Stimulated activated CD4-positive, alpha-beta T cell treated with anti-CD3 and anti-CD28 coated beads, TNF-alpha, amount 100 ng/mL, for 48 hours (primary cell): Measurements from ENCODE around the gene MED27.

ENCODE experiments used
- DNase-seq, 3 donors: peaks; one replicate each; pipeline ENCODE4 v3.0.0-alpha.2; 2020; ENCODE audit warnings: low read depth in 3 of 3

MED27 gene, protein sequence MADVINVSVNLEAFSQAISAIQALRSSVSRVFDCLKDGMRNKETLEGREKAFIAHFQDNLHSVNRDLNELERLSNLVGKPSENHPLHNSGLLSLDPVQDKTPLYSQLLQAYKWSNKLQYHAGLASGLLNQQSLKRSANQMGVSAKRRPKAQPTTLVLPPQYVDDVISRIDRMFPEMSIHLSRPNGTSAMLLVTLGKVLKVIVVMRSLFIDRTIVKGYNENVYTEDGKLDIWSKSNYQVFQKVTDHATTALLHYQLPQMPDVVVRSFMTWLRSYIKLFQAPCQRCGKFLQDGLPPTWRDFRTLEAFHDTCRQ

DNA sequence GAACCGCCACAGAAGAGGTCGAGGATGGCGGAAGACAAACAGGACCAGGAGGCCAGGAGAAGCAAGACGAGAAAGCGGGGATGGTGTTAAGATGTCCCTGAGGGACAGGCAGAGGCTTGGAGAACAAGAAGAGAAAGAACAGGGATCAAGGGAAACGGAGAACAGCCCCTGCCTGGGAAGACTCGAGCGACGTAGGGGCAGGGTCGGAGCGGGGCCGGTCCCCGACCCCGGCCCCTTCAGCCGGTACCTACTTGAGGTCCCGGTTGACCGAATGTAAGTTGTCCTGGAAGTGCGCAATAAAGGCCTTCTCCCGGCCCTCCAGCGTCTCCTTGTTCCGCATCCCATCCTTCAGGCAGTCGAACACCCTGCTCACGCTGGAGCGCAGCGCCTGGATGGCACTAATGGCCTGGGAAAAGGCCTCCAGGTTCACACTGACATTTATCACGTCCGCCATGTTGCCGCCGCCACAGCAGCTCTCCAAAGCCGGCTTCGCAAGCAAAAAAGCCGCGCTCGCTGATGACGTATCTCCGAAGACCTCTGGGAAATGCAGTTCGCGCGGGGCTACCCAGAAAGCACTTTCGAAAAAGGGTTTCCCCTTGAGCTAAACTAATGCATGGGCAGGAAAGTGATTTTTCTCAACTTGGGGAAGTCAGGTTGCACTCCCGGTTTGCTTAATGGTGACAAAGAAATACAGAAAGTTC, at the start of gene MED27:
Gene MED27, minus strand, starts transcription at position 477 of the 701 bp plus-strand sequence. Its CDS starts 23 bp downstream, at position 454.
- DNase-seq = peak; percentile 86 to 88 (median 86)

DNA sequence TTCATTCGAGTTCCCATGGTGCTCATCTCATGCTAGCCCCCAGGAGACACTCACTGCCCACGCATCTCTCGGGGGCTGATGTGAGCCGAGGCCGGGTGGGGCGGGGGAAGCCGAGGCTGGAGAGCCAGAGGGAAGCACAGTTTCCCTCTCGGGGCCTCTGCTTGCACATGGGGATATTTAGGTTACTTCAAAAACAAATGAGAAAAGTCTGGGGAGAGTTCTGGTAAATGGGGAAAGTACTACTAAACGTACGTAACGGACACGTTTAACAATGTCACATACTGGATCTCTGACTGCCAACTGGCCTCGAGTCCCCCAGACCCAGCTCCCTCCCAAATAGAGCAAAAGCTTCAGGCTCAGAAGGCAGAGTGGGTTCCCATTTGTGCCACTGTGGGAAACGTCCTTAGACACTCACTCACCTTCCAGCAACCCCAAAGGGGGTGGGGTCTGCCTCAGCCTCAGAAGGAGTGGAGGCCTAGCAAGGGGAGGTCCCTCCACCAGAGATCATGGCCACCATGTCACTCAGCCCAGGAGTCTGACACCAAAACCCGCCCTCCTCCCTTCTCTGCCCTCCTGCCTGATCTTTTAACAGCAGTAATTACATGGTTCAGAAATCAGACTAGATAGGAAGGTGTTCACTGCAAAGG, 48.3 kb upstream of the MED27 start:
- no peak for DNase-seq

DNA sequence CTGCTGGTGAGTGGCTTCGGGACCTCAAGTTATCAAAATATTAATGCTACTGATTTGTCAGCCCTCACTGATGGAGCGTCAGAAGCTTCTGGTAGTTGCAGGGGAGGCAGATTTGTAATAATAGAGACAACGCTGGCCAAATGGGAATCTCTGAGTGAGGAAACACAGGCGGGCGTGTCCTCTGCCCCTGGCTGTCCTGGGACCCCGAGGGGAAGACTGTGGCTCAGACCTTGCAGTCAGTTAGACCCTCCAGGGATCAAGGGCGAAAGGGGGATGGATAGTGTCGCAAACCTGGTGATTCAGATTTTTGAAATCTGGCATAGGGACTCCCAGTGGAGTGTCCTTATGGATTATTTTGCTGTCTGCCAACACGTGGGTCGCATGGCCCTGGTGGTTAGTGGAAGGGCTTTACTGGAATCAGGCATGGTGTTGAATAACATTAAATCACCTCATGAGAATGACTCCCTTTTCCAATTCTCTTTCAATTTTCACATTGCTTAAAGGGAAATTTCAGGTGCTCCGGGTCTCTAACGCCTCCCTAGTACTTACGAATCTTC, 47.1 kb upstream of the MED27 start:
- no peak for DNase-seq

DNA sequence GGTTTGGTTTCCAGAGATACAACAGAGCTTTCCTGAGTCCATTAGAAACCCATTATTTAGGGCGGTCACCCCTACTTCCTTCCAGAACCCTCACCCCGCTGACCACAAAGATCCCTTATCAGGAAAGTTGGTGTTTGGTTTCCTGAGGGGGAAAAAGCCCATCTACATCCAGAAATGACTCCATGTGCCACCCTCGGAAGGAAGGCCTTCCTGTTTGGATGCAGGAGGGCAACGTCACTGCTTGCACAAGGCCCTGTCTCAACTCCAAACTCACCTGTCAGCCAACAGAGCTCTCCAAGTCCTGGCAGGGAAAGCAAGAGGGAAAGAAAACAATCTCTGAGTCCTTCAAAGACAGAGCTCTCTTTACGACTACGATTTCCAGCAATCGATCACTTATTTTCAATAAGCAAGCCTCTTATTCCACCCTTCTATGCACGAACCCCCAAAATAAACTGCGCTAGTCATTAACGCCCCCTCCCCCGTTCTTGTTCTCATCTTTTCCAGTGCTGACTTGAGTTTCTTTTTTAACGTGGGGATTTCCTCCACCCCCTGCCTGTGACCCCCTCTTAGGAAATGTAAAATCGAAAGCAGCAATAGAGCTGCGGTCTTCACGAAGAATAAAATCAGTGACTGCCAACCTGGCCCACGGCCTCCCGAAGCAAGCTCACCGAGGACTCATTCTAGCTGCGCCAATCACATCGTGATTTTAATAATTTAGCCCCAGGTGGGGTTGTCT, 46.4 kb upstream of the MED27 start:
- DNase-seq = no peak

DNA sequence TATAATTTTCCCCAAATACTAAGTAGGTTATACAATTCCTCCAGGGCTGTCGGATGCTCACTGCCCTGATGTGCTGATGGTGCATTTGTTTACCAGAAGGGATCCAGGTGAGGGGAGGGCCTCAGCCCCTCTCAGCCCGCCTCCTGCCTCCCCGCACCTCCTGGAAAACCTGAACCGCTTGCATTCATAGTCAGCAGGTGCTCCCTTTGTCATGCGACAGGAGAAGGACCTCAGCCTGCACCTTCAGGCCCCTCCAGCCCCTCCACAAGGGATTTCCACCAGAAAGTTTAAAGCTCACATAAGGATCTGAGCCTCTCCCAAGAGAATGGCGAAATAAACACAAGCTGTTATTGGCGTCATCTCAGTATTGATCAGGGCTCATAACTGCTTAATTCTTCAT, 45.7 kb upstream of the MED27 start:
- no peak for DNase-seq

DNA sequence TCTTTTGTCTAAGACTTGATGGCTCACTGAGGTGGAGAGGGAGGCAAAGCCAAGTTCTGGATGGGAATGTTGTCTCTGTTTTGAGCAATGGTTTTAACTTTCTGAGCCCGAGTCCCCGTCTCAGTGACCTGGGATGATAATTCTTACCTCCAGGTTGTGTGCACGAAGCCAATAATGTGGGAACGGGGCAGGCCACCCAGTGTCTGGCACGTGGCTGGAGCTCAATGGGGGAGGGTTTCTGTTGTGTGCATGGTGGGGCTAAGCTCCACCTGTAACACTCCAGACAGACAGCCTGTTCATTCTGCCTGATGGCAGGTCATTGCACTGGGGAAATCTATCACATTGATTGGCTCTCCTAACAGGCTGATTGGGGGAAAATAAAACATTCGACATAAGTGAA, 45.1 kb upstream of the MED27 start:
- no peak for DNase-seq

DNA sequence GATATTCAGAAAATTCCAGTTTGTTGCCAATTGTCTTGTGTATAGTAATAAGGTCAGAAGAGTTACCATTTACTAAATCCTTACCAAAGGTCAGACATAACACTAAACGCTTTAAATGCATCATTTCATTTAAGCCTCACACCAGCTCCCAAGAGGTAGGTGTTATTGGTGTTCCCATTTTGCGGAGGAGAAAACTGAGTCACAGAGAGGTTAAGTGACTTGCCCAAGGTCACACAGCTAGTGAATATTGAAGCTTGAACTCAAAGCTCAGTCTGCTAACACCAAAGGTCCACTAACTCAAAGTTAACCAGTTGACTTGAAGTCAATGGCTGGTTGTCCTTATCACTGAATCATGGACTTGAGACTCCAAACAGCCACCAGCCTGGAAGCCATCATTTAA, 41.4 kb upstream of the MED27 start:
- DNase-seq = no peak

DNA sequence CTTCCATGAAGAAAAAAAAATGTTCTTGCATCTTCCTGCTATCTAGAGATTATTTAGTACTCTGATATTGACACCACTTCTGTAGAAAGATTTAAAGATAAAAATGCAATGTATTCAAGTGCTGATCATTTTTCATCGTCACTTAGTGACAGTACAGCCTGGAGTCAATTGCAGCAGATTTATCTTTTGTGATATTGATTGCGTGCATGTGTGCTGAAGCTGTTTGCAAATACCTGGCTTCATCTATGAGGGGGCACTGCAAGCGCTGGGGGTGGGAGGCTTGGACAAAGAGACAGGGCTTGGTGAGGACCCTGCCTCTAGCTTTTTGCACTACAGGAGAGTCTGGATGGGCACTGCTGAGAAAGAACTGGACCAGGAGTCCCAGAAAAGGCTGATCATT, 38.0 kb upstream of the MED27 start:
- no peak for DNase-seq

DNA sequence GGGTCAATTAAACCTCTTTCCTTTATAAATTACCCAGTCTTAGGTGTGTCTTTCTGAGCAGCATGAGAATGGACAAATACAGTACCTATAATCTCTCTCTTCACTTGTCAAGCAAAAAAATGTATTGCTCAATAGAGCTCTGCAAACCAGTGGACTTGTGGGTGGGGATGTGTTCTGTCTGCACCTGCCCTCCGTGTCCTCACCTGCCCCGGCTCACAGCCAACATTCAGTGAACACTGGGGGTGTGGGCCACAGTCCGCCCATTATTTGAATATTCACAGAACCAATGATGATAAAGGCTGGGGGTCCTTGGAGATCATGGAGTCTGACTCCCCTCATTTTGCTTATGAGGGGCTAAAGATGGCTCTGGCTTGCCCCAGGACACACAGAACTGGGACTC, 36.9 kb upstream of the MED27 start:
- no peak for DNase-seq

DNA sequence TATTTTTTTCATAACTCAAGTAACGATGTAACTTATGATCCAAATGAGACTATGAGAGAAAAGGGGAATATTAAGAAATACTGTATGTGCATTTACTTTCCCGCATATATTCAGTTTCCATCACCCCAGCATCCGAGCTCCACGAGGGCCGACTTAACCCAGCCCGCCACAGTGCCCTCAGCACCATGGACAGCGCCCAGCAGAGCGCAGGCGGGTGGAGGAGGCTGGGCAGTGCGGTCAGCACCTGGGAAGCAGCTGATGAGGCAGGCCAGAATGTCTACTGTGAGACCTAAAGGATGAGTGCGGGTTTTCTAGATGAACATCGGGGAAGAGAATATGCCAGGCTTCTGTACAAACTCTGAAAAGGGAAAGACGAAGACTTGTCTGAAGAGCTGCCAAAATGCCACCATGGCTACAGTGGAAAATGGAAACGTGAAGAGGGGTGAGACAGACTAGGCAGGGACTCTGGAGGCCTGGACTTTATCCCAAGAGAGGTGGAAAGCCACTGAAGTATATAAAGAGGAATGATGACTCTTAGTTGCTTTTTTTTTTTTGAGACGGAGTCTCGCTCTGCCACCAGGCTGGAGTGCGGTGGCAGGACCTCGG, 34.5 kb upstream of the MED27 start:
- peak in 2 of 3 donors; percentile 14 to 26 for DNase-seq

DNA sequence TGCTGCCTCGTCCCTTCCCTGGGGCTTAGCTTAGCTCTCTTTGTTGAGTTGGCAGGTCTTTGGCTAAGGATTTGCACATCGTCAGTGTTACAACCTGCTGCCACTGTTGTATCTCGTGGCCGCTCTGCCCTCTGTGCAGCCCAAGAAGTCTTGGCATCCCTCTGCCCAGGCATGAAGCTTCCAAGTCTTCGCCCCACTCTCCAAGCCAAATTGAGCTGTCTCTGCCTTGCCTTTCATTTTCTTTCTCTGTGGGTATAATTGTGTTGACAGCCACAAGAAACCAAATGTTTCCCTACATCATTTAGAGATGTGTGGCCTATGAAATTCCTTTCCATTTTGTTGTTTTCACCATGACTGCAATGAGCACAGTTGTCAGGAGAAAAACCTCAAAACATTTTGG, 29.6 kb upstream of the MED27 start:
- DNase-seq = no peak

DNA sequence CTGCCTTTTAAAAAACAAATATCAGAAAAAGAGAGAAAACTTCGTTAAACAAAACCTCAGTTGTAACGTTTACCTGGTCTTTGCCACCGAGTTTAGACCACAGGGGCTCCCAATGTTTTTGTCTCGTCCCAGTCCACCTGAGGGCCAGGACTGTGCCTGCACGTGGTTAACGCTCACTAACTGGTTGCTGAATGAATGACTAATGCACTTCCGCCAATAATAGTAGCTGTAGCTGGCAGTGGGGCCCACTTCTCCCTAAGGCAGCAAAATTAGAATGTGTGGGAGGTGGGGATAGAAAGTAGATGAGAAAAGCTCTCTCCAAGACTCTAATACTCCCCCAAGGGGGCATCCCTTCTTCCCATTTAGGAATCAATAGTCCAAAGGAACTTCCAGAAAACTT, 29.1 kb upstream of the MED27 start:
- DNase-seq = no peak

DNA sequence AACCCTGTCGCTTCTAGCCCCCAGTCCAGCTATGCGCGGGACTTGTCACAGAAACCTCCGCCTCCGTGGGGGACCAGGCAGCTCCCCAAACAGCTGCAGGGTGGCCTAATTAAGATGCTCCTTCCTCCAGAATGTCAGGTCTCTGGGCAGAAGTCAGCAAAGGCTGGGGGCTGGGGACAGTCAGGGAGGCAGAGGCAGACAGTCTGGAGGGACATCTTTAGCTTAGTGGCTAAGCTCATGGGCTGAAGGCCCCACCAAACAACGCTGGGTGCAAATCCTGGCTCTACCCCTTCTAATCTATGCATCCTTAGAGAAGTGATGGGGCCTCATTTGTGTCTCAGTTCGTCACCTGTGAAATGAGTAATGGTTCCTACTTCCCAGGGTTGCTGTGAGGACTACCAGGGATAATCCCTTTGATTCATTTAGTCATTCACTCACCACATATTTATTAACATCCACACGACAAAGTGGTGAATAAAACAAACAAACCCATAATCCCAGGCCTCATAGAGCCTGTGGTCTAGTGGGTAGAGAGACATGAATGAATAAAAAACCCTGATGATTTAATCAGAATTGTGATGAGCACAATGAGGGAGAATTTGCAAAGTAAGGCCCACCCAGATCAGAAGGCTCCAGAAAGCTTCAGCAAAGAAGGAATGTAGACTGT, 20.2 kb upstream of the MED27 start:
- DNase-seq = no peak

DNA sequence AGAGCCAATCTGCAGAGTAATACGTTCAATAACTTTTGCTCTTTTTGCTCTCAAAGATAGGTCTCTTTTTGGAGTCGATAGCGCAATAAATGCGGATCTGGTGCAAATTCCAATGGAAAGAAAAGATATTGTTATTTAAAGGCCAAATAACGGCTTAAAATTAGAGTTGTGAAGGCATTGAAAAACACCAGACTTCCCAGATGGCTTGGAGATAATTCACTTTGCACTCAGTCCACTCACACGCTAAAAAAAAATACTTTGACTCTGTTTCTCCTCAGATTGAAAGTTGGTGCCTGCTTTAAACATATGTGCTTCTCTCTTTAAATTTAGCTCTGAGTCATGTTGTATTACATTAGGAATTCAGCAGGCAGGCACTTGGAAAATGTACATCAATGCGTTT, 19.5 kb upstream of the MED27 start:
- no peak for DNase-seq

DNA sequence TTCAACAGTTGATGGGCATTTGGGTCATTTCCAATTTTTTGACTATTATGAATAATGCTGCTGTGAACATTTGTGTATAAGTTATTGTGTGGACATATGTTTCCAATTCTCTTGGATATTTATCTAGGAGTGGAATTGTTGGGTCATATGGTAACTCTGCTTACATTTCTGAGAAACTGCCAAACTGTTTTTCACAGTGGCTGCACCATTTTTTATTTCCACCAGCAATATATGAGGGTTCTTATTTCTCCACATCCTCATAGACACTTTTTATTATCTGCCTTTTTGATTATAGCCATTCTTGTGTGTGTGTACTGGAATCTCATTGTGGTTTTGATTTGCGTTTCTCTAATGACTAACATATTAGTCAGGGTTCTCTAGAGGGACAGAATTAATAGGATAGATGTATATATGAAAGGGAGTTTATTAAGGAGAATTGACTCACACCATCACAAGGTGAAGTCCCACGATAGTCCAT, 14.7 kb upstream of the MED27 start:
- no peak for DNase-seq

DNA sequence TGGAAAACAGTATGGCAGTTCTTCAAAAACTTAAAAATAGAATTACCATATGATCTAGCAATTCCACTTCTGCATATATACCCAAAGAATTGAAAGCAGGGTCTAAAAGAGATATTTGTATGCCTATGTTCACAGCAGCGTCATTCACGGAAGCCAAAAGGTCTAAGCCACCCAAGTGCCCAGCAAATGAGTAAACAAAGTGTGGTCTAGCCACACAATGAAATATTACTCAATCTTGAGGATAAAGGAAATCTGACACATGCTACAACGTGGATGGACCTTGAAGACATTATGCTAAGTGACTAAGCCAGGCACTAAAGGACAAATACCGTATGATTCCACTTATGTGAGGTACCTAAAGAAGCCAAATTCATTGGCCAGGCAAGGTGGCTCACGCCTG, 11.1 kb upstream of the MED27 start:
- DNase-seq = no peak

DNA sequence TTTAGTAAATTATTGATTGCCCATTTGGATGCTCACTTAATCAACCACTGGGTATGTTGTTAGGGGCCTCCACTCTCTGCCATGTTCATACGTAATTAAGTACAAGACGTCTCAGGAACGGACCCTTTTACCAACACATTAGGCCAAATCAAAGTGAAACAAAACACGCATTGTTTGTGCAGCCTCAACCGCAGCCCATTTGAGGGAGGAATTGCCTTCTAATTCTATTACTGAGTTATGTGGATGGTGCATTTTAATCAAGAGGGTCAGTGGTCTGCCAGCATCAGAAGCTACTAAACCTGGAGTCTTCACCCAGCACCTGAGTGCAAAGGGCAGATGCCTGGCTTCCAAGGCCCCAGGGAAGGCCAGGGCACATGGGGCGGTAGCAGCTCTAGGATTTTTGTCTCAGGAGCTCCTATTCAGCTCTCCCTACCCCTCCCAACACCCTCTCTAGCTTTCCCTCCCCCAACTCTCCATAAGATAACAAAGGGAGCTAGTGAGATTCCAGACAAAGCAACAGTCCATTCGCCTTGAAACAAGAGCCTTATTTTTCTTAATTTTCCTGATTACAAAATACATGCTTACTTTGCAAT, 7.9 kb upstream of the MED27 start:
- no peak for DNase-seq

DNA sequence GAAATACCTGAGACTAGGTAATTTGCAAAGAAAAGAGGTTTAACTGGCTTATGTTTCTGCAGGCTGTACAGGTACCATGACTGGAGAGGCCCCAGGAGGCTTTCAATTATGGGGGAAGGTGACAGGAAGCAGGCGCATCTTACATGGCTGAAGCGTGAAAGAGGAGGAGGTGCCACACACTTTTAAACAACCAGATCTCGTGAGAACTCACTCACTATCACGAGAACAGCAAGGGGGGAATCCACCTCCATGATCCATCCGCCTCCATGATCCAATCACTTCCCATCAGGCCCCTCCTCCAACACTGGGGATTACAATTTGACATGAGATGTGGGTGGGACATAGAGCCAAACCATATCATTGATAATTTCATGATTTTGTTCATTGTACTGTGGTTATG, 2.5 kb upstream of the MED27 start:
- DNase-seq = no peak

DNA sequence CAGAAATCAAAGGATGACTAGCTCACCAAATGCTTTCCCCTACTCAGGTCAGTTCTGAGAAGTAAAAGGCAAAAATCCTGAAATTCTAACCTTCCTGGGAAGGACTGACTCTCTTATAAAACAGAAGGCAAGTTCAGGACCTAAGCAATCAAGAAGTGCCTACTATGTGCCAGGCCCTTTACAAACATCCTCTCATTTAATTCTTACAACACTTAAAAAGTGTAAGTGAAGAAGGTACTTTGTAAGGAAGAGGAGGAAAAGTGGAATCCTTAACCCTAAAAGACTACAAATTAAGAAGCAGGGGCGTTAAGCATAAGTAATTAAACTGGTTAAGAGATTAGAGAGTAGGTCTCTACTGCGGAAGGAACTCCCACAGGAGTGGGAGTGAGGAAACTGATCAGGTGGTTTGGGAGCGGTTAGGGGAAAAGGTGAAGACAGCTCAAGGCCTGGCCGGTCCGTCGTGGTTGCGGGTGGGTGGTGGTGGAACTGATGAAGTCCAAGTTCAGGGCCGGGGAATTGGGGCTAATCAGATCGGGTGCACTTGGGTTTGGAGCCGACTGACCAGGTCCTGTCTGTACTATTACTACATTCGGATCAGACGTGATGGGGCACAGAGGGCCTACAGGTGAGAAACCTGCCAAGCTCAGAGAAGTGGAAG, 839 bp downstream of the MED27 start:
- DNase-seq = no peak
